Type B pancreatic cell (in vitro differentiated cells): Measurements from ENCODE around the gene RNF11. TPM values are rescaled to one million over a fixed set of nuclear protein-coding genes. Genes with fewer than 3 reads are reported as not detected.
A peak's percentile ranks its signal among the peaks of the same experiment; 100 is the strongest.

Experiments used
- DNase-seq: peaks from one replicate; pipeline ENCODE4 v3.0.0; 2021; ENCODE audit warnings: mixed read lengths; ENCODE audit not compliant: unreplicated experiment; ENCODE audit errors: extremely low spot score
- H3K27ac Mint-ChIP-seq: 2 replicates; pipeline ENCODE4 v1.8.0; 2021; ENCODE audit warnings: mild to moderate bottlenecking, mixed read lengths
- H3K27me3 Mint-ChIP-seq: 2 replicates; pipeline ENCODE4 v1.8.0; 2021; ENCODE audit warnings: mixed read lengths
- H3K36me3 Mint-ChIP-seq: 2 replicates; pipeline ENCODE4 v1.8.0; 2021; ENCODE audit warnings: mixed read lengths
- H3K4me1 Mint-ChIP-seq: one replicate; pipeline ENCODE4 v1.8.0; 2021; ENCODE audit warnings: mixed read lengths; ENCODE audit not compliant: unreplicated experiment
- H3K4me3 Mint-ChIP-seq: 2 replicates; pipeline ENCODE4 v1.8.0; 2021; ENCODE audit warnings: mild to moderate bottlenecking, mixed read lengths
- H3K9me3 Mint-ChIP-seq: 2 replicates; pipeline ENCODE4 v1.8.0; 2021; ENCODE audit warnings: mixed read lengths
- CTCF ChIP-seq: fragments of 200-600 bp; sonication (generic); conservative IDR thresholded peaks from 2 replicates; pipeline ENCODE4 v1.5.0; 2021; ENCODE audit warnings: antibody characterized with exemption, mild to moderate bottlenecking
- total RNA-seq: library from RNA; stranded (reverse); gene quantifications from 2 replicates; pipeline ENCODE4 v1.2.1, GENCODE V29; 2021; ENCODE audit warnings: low replicate concordance

Gene RNF11
- total RNA-seq, 1 donor from 2014 or later, result 61.8 TPM

DNA sequence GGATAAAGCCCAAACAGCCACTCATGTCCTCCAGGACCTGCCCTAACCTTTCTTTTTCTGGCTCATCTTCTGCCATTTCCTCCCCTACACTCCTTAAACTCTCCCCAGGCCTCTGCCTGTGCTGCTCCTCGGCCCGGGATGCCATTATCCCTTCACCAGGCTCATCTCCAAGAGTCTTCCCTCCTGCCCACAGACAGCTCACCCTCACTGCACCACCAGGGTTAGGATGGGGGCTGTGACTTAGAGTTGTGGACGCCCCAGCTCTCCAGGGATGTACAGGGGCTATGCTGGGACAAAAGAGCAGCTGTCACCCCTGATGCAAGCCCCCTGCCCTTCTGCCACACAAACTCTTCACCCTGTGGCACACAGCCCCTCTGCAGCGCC, 62.2 kb downstream of the RNF11 start:
- Mint-ChIP-seq H3K4me1 (peaks cover 8% of the 10 kb centered on the region), H3K27ac (peak overlapping the region; percentile 6), H3K27me3 (no peaks in the 10 kb centered on the region), H3K36me3 (no peaks in the 10 kb centered on the region), H3K4me3 (no peak overlapping the region), H3K9me3 (no peaks in the 10 kb centered on the region)
- no peak for DNase-seq
- no peak for TF ChIP-seq CTCF

- no peak for DNase-seq
- Mint-ChIP-seq H3K36me3 (no peaks in the 10 kb centered on the region), H3K27me3 (no peaks in the 10 kb centered on the region), H3K4me1 (peaks cover 8% of the 10 kb centered on the region), H3K4me3 (no peak overlapping the region), H3K9me3 (no peaks in the 10 kb centered on the region), H3K27ac (no peak overlapping the region)
- TF ChIP-seq CTCF, result no peak
Observed at GRCh38 chr1:51299185-51299885, 63.3 kb downstream of the RNF11 start.

DNA sequence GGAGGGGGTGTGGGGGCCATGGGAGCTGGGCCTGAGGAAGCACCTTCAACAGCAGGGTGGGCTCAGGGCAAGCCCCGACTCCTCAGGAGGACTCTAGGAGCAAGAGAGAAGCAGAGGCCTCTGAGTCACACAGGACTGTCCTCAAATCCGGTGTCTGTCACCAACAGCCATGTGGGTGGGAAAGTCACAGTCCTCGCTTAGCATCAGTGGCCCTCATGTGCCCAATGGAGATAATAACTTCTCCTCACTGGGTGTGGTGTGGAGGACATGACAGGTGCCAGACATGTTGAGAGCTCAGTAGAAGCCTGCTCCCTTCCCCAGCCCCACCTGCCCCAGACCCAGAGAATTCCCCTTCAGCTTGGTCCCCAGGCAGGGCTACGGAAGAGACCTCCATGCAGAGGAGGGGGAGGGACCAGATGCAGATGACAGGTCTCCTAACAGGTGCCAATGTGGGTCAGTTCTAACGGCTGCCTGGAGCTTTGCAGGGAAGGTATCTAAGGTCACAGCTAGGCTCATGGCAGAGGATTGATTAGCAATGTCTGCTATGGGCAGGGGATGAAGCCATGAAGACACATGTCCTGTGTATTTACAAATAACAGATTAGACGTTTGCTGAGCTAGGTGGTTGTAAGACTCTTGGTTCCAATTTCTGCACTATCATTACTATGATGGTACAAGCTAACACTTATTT, 64.1 kb downstream of the RNF11 start:
- no peak for DNase-seq
- H3K27me3 Mint-ChIP-seq, result no peaks in the 10 kb centered on the region
- H3K4me1 Mint-ChIP-seq, result peaks cover 8% of the 10 kb centered on the region
- no peak for TF ChIP-seq CTCF
- no peak overlapping the region for H3K27ac Mint-ChIP-seq
- H3K4me3 Mint-ChIP-seq, result no peak overlapping the region
- H3K36me3 Mint-ChIP-seq, result no peaks in the 10 kb centered on the region
- no peaks in the 10 kb centered on the region for H3K9me3 Mint-ChIP-seq

DNA sequence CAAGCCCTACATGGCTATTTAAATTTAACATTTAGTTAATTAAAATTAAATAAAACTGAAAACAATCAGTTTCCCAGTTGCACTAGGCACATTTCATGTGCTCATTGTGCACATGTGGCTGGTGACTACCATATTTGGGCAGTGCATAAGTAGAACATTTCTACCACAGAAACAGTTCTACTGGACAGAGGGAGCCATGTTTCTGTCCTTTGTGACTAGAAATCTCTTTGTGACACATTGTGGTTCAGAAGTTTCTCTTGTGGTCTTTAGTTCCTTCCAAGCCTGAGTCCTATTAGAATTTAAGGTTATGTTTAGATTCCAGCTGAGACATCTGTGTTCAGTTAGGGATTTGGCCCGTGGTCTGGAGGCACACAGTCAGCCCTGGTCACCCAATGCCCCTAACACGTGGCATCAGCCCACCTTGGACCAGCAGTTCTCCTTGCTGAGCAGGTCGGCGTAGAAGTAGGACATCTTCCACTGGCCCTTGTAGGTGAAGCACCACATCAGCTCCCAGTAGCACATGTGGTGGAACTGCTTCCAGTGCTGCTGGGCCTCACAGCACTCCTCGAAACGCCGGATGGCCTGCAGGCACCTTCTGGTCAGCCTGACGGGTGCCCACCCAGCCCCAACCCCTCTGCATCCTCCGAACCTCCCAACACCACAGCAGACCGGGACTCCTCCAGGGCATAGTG, 65.2 kb downstream of the RNF11 start:
- peak; percentile 50 for DNase-seq
- Mint-ChIP-seq H3K27me3 (no peaks in the 10 kb centered on the region), H3K9me3 (no peaks in the 10 kb centered on the region), H3K4me3 (no peak overlapping the region), H3K36me3 (no peaks in the 10 kb centered on the region), H3K4me1 (peaks cover 8% of the 10 kb centered on the region), H3K27ac (no peak overlapping the region)
- no peak for TF ChIP-seq CTCF

DNA sequence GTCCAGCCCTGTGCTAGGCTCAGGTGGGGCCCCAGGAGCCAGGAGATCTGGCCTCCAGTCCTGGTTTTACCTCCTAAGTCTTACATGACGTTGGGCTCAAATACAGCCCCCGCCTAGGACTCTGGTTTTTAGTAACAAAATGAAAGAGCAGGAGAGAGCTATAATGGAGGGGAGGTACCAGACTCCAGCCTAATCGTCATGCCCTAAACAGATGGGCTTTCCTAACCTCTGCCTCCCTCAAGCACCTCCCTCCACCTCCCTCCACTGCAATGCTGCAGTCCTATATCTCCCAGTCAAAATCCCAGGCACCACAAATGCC, 65.7 kb downstream of the RNF11 start:
- no peak overlapping the region for H3K4me3 Mint-ChIP-seq
- H3K27me3 Mint-ChIP-seq, result no peaks in the 10 kb centered on the region
- no peak for TF ChIP-seq CTCF
- H3K9me3 Mint-ChIP-seq, result no peaks in the 10 kb centered on the region
- H3K4me1 Mint-ChIP-seq, result peaks cover 8% of the 10 kb centered on the region
- no peaks in the 10 kb centered on the region for H3K36me3 Mint-ChIP-seq
- no peak overlapping the region for H3K27ac Mint-ChIP-seq
- no peak for DNase-seq
